ENCODE measurements around the gene CGNL1.
A peak's percentile ranks its signal among the peaks of the same experiment; 100 is the strongest.

The CGNL1 gene

DNA sequence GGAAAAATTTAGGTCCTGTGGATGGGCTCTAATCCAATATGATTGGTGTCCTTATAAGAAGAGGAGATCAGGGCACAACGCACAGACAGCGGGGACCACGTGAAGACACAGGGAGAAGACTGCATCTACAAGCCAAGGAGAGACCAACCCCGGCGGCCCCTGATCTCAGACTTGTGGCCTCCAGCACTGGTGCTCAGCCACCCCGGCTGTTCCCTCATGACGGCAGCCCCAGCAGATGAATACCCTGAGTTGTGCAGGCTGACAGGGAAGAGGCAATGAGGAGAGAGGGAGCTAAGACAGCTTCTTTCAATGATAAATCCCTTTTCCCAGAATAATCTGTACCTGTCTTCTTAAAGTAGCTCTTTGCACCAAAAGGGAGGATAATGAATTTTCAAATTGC, 33.3 kb upstream of the CGNL1 start:
- DNase-seq, result no peak
- H3K27me3 ChIP-seq (replicated peaks), result no peaks in the 10 kb centered on the region
- TF ChIP-seq, protein P1, sequence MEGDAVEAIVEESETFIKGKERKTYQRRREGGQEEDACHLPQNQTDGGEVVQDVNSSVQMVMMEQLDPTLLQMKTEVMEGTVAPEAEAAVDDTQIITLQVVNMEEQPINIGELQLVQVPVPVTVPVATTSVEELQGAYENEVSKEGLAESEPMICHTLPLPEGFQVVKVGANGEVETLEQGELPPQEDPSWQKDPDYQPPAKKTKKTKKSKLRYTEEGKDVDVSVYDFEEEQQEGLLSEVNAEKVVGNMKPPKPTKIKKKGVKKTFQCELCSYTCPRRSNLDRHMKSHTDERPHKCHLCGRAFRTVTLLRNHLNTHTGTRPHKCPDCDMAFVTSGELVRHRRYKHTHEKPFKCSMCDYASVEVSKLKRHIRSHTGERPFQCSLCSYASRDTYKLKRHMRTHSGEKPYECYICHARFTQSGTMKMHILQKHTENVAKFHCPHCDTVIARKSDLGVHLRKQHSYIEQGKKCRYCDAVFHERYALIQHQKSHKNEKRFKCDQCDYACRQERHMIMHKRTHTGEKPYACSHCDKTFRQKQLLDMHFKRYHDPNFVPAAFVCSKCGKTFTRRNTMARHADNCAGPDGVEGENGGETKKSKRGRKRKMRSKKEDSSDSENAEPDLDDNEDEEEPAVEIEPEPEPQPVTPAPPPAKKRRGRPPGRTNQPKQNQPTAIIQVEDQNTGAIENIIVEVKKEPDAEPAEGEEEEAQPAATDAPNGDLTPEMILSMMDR (IDR thresholded peaks at IDR 0.05; ENCODE audit: low read depth, low read length, missing control alignments), result no peak
- in situ Hi-C loops (cut with HindIII; ENCODE audit: low pct_ligation_motif_present, low sequenced_read_pairs), result loop anchor here (25.0 kb wide), 1 partner anchor 169 kb away; no protein-coding TSS in a partner anchor
- H3K27ac ChIP-seq, result no peak overlapping the region
- no peak overlapping the region for H3K4me3 ChIP-seq (ENCODE audit: low read depth, low read length)
- H3K36me3 ChIP-seq (replicated peaks), result no peaks in the 10 kb centered on the region

GRCh38 chr15:57343498-57343897, 32.8 kb upstream of the CGNL1 start:
- no peak for DNase-seq
- Histone ChIP-seq H3K36me3 (replicated peaks) (no peaks in the 10 kb centered on the region), H3K27ac (no peak overlapping the region), H3K27me3 (replicated peaks) (no peaks in the 10 kb centered on the region), H3K4me3 (ENCODE audit: low read depth, low read length) (no peak overlapping the region)
- in situ Hi-C loops (cut with HindIII; ENCODE audit: low pct_ligation_motif_present, low sequenced_read_pairs), result loop anchor here (25.0 kb wide), 1 partner anchor 169 kb away; no protein-coding TSS in a partner anchor
- TF ChIP-seq, protein P1 (IDR thresholded peaks at IDR 0.05; ENCODE audit: low read depth, low read length, missing control alignments), result no peak

GRCh38 chr15:57344282-57344681, 32.0 kb upstream of the CGNL1 start:
- Histone ChIP-seq H3K36me3 (replicated peaks) (no peaks in the 10 kb centered on the region), H3K27me3 (replicated peaks) (no peaks in the 10 kb centered on the region), H3K27ac (no peak overlapping the region), H3K4me3 (ENCODE audit: low read depth, low read length) (no peak overlapping the region)
- in situ Hi-C loops (cut with HindIII; ENCODE audit: low pct_ligation_motif_present, low sequenced_read_pairs), result loop anchor here (25.0 kb wide), 1 partner anchor 168 kb away; no protein-coding TSS in a partner anchor
- no peak for DNase-seq
- TF ChIP-seq, protein P1 (IDR thresholded peaks at IDR 0.05; ENCODE audit: low read depth, low read length, missing control alignments), result no peak

- H3K4me3 ChIP-seq (ENCODE audit: low read depth, low read length), result no peak overlapping the region
- DNase-seq, result no peak
- in situ Hi-C loops (cut with HindIII; ENCODE audit: low pct_ligation_motif_present, low sequenced_read_pairs), result loop anchor here (25.0 kb wide), 1 partner anchor 167 kb away; no protein-coding TSS in a partner anchor
- no peaks in the 10 kb centered on the region for H3K27me3 ChIP-seq (replicated peaks)
- no peaks in the 10 kb centered on the region for H3K36me3 ChIP-seq (replicated peaks)
- TF ChIP-seq, protein P1 (IDR thresholded peaks at IDR 0.05; ENCODE audit: low read depth, low read length, missing control alignments), result peak; percentile 74
- no peak overlapping the region for H3K27ac ChIP-seq
Measured at GRCh38 chr15:57345584-57345983, 30.7 kb upstream of the CGNL1 start.

- DNase-seq, result no peak
- Histone ChIP-seq H3K27me3 (replicated peaks) (no peaks in the 10 kb centered on the region), H3K4me3 (ENCODE audit: low read depth, low read length) (no peak overlapping the region), H3K27ac (no peak overlapping the region), H3K36me3 (replicated peaks) (no peaks in the 10 kb centered on the region)
- in situ Hi-C loops (cut with HindIII; ENCODE audit: low pct_ligation_motif_present, low sequenced_read_pairs), result loop anchor here (25.0 kb wide), 1 partner anchor 164 kb away; no protein-coding TSS in a partner anchor
- TF ChIP-seq, protein P1 (IDR thresholded peaks at IDR 0.05; ENCODE audit: low read depth, low read length, missing control alignments), result no peak
Measured at GRCh38 chr15:57348081-57348480, 28.2 kb upstream of the CGNL1 start.

Data from brain microvascular endothelial cell (primary cell).